HL-60 (cell line): ENCODE data around the gene PEX5L.

Source experiments
- DNase-seq, 2 experiments: peaks; one replicate each; pipeline ENCODE4 v3.0.0-alpha.2; 2010 to 2020; ENCODE audit warnings: low read depth in 1 of 2, low spot score in 1 of 2
- H3K27ac ChIP-seq: fragments of 250-450 bp; sonication (Bioruptor Pico); replicated peaks from 2 replicates; pipeline ENCODE4 v1.5.1; 2020; ENCODE audit warnings: mild to moderate bottlenecking, moderate library complexity
- H3K27me3 ChIP-seq: fragments of 250-450 bp; sonication (Bioruptor Pico); 2 replicates; pipeline ENCODE4 v1.5.1; 2021; ENCODE audit warnings: mild to moderate bottlenecking, moderate library complexity; ENCODE audit not compliant: insufficient read depth, poor library complexity, severe bottlenecking
- H3K4me3 ChIP-seq: replicated peaks from 2 replicates; pipeline ENCODE4 v1.5.1; 2011; ENCODE audit warnings: mild to moderate bottlenecking, control low read depth, low read length; ENCODE audit not compliant: insufficient read depth
- CTCF ChIP-seq: IDR thresholded peaks from one replicate; pipeline ENCODE4 v1.5.1; 2011; ENCODE audit warnings: low read length, control low read depth, inconsistent platforms; ENCODE audit not compliant: insufficient read depth
- GABPA ChIP-seq: IDR thresholded peaks from 2 replicates; pipeline ENCODE4 v1.6.1; 2012; ENCODE audit warnings: low read depth
- POLR2AphosphoS5 ChIP-seq: IDR thresholded peaks from 2 replicates; pipeline ENCODE4 v1.6.1; 2012; ENCODE audit warnings: low read depth
- REST ChIP-seq: IDR thresholded peaks from 2 replicates; pipeline ENCODE4 v1.6.1; 2012; ENCODE audit warnings: low read depth; ENCODE audit not compliant: insufficient replicate concordance
- SPI1 ChIP-seq: IDR thresholded peaks from 2 replicates; pipeline ENCODE4 v1.6.1; 2012; ENCODE audit warnings: low read depth, mild to moderate bottlenecking, borderline replicate concordance

PEX5L gene

GRCh38 chr3:180048840-180049239 lies 12.1 kb upstream of the PEX5L start:
- no peak for TF ChIP-seq CTCF
- no peak for TF ChIP-seq POLR2AphosphoS5
- no peak for TF ChIP-seq GABPA
- no peak for TF ChIP-seq REST
- TF ChIP-seq SPI1 = no peak
- Histone ChIP-seq H3K4me3 (no peak overlapping the region), H3K27ac (no peak overlapping the region), H3K27me3 (no peaks in the 10 kb centered on the region)
- DNase-seq = no peak

- peak; percentile 96 for TF ChIP-seq SPI1
- TF ChIP-seq CTCF = no peak
- DNase-seq = peak; percentile 29 to 58
- no peaks in the 10 kb centered on the region for H3K27me3 ChIP-seq
- no peak overlapping the region for H3K4me3 ChIP-seq
- H3K27ac ChIP-seq = peak overlapping the region; percentile 52
These were observed 11.4 kb upstream of the PEX5L start for GRCh38 chr3:180048103-180048502.

- H3K4me3 ChIP-seq = no peak overlapping the region
- H3K27ac ChIP-seq = no peak overlapping the region
- H3K27me3 ChIP-seq = peaks cover 4% of the 10 kb centered on the region
- TF ChIP-seq CTCF (no peak), SPI1 (no peak)
- no peak for DNase-seq
These were observed 4.2 kb upstream of the PEX5L start for GRCh38 chr3:180040966-180041365.

- peak in 1 of 2 experiments; percentile 27 for DNase-seq
- H3K27me3 ChIP-seq = peaks cover 4% of the 10 kb centered on the region
These were observed 556 bp downstream of the PEX5L start for GRCh38 chr3:180036092-180036670.

More at GRCh38 chr3:180036092-180036670, 556 bp downstream of the PEX5L start:
- TF ChIP-seq SPI1 = no peak
- TF ChIP-seq GABPA = no peak
- TF ChIP-seq REST = no peak
- no peak for TF ChIP-seq CTCF
- no peak for TF ChIP-seq POLR2AphosphoS5
- H3K4me3 ChIP-seq = peak overlapping the region; percentile 73
- H3K27ac ChIP-seq = no peak overlapping the region
